Osteocyte (in vitro differentiated cells): Measurements from ENCODE around the gene NCK2. TPM values are rescaled to one million over a fixed set of nuclear protein-coding genes. Genes with fewer than 3 reads are reported as not detected.

Experiments used
- DNase-seq: peaks from one replicate; pipeline ENCODE4 v3.0.0; 2021; ENCODE audit warnings: mixed read lengths; ENCODE audit not compliant: unreplicated experiment; ENCODE audit errors: extremely low spot score
- H3K27ac Mint-ChIP-seq: one replicate; pipeline ENCODE4 v1.8.0; 2021; ENCODE audit warnings: mild to moderate bottlenecking, mixed read lengths; ENCODE audit not compliant: unreplicated experiment
- H3K27me3 Mint-ChIP-seq: one replicate; pipeline ENCODE4 v1.8.0; 2021; ENCODE audit warnings: mixed read lengths; ENCODE audit not compliant: unreplicated experiment
- H3K36me3 Mint-ChIP-seq: one replicate; pipeline ENCODE4 v1.8.0; 2021; ENCODE audit warnings: mixed read lengths; ENCODE audit not compliant: unreplicated experiment
- H3K4me1 Mint-ChIP-seq: one replicate; pipeline ENCODE4 v1.8.0; 2021; ENCODE audit warnings: mixed read lengths; ENCODE audit not compliant: unreplicated experiment
- H3K4me3 Mint-ChIP-seq: one replicate; pipeline ENCODE4 v1.8.0; 2021; ENCODE audit warnings: mild to moderate bottlenecking, moderate library complexity, mixed read lengths; ENCODE audit not compliant: unreplicated experiment
- H3K9me3 Mint-ChIP-seq: one replicate; pipeline ENCODE4 v1.8.0; 2021; ENCODE audit warnings: mixed read lengths; ENCODE audit not compliant: unreplicated experiment
- CTCF ChIP-seq: fragments of 200-600 bp; sonication (generic); IDR thresholded peaks from 2 replicates; pipeline ENCODE4 v1.5.0; 2021; ENCODE audit warnings: antibody characterized with exemption, mild to moderate bottlenecking, moderate library complexity
- total RNA-seq: library from RNA; stranded (reverse); gene quantifications from 2 replicates; pipeline ENCODE4 v1.2.1, GENCODE V29; 2021

NCK2 gene
- total RNA-seq, 1 donor from 2014 or later, result 39.5 TPM

- Mint-ChIP-seq H3K36me3 (peaks cover 13% of the 10 kb centered on the region), H3K27me3 (no peaks in the 10 kb centered on the region), H3K4me1 (peaks cover 14% of the 10 kb centered on the region), H3K9me3 (peaks cover 8% of the 10 kb centered on the region), H3K27ac (no peak overlapping the region), H3K4me3 (no peak overlapping the region)
- DNase-seq, result no peak
- TF ChIP-seq CTCF, result no peak
Measured at GRCh38 chr2:105886687-105887086, 142.0 kb downstream of the NCK2 start.

DNA sequence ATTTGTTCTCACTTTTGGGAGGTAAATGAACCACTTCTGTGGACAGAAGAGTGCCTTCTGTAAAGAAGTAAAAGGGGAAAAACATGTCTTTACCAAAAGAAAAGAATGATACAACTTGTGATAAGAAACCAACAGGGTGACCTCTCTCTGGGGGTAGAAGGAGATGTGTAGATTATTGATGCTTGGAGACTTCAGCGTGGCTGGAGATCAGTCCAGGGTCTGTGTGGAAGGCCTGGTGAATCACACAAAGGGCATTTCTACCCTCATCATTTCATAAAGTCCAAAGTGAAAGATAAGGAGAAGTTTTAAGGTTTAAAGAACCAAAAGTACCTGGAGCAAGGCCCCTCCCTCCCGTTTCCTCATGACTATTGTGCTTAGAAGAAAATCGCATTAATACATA lies 142.5 kb downstream of the NCK2 start:
- no peak for DNase-seq
- Mint-ChIP-seq H3K4me3 (no peak overlapping the region), H3K36me3 (peaks cover 11% of the 10 kb centered on the region)

DNA sequence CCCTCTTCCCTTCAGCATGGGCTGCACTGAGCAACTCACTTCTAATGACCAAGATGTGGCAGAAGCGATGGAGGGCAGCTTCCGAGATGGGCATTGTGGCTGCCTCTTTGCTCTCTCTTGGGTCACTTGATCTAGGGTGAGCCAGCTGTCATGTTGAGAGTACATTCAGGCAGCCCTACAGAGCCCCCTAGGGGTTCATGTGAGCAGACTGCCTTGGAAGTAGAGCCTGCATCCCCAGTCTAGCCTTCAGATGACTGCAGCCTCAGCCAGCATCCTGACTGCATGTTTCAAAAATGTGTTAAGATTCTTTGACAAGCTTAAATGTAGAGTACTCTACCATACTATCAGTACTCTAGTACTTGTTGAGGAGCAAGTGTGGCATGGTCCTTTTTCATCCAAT lies 143.9 kb downstream of the NCK2 start:
- DNase-seq, result no peak
- no peak overlapping the region for H3K27ac Mint-ChIP-seq
- peaks cover 11% of the 10 kb centered on the region for H3K36me3 Mint-ChIP-seq
- H3K9me3 Mint-ChIP-seq, result peaks cover 8% of the 10 kb centered on the region
- no peak overlapping the region for H3K4me3 Mint-ChIP-seq
- H3K27me3 Mint-ChIP-seq, result no peaks in the 10 kb centered on the region
- peaks cover 14% of the 10 kb centered on the region for H3K4me1 Mint-ChIP-seq
- TF ChIP-seq CTCF, result no peak

More for the DNA sequence above, 142.5 kb downstream of the NCK2 start:
- peaks cover 14% of the 10 kb centered on the region for H3K4me1 Mint-ChIP-seq
- TF ChIP-seq CTCF, result no peak
- peaks cover 8% of the 10 kb centered on the region for H3K9me3 Mint-ChIP-seq
- no peaks in the 10 kb centered on the region for H3K27me3 Mint-ChIP-seq
- H3K27ac Mint-ChIP-seq, result no peak overlapping the region

GRCh38 chr2:105889046-105889445 lies 144.3 kb downstream of the NCK2 start:
- H3K4me3 Mint-ChIP-seq, result no peak overlapping the region
- TF ChIP-seq CTCF, result no peak
- peaks cover 10% of the 10 kb centered on the region for H3K36me3 Mint-ChIP-seq

DNA sequence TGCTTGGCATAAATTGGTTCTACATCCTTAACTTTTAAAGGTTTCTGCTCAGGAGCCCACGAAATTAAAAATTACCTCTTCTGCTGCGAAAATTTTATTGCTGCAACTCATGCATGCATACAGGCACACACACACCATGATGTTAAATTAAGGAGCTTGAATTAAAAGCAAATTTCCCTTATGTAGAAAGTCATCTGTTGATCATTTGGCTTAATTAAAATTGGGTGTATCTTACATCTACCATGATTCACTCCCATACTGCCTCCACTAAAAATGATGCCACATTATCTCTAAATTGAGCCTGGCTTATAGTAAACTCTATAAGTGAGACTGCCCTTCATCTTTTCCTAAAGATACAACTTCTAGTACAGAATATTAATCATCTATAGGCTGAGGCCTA lies 145.4 kb downstream of the NCK2 start:
- Mint-ChIP-seq H3K27me3 (no peaks in the 10 kb centered on the region), H3K4me1 (peaks cover 14% of the 10 kb centered on the region), H3K9me3 (peaks cover 8% of the 10 kb centered on the region), H3K4me3 (no peak overlapping the region), H3K27ac (no peak overlapping the region), H3K36me3 (peaks cover 19% of the 10 kb centered on the region)
- no peak for DNase-seq
- TF ChIP-seq CTCF, result no peak

More at GRCh38 chr2:105889046-105889445, 144.3 kb downstream of the NCK2 start:
- DNase-seq, result no peak
- no peak overlapping the region for H3K27ac Mint-ChIP-seq
- peaks cover 14% of the 10 kb centered on the region for H3K4me1 Mint-ChIP-seq
- H3K27me3 Mint-ChIP-seq, result no peaks in the 10 kb centered on the region
- peaks cover 8% of the 10 kb centered on the region for H3K9me3 Mint-ChIP-seq
